AG08396 (cell line): Measurements from ENCODE around the gene P2RY8.
"Not testable (repeated sequence)": the region's sequence is repeated elsewhere in the genome, so short reads cannot be mapped to it uniquely, and the experiment has no call there.

Source experiments
- DNase-seq: peaks from one replicate; pipeline ENCODE4 v3.0.0; 2012; ENCODE audit warnings: low spot score, mixed read lengths

The P2RY8 gene

GRCh38 chrX:1542994-1543725 lies 6.2 kb upstream of the P2RY8 start:
- no peak for DNase-seq

- not testable (repeated sequence) for DNase-seq
These were observed 2.2 kb upstream of the P2RY8 start for GRCh38 chrX:1539146-1539545.

GRCh38 chrX:1537716-1538090 lies 718 bp upstream of the P2RY8 start:
- not testable (repeated sequence) for DNase-seq

- no peak for DNase-seq
These were observed 314 bp downstream of the P2RY8 start for GRCh38 chrX:1536712-1537030.

- no peak for DNase-seq
These were observed 1.5 kb downstream of the P2RY8 start for GRCh38 chrX:1535241-1536041.

GRCh38 chrX:1534301-1535168 lies 2.5 kb downstream of the P2RY8 start:
- no peak for DNase-seq

- no peak for DNase-seq
These were observed 3.9 kb downstream of the P2RY8 start for GRCh38 chrX:1533058-1533457.

GRCh38 chrX:1531096-1531890 lies 5.7 kb downstream of the P2RY8 start:
- DNase-seq, result no peak

GRCh38 chrX:1529756-1530155 lies 7.2 kb downstream of the P2RY8 start:
- DNase-seq, result no peak

- no peak for DNase-seq
These were observed 7.7 kb downstream of the P2RY8 start for GRCh38 chrX:1529328-1529727.

GRCh38 chrX:1528884-1529203 lies 8.1 kb downstream of the P2RY8 start:
- DNase-seq, result no peak

GRCh38 chrX:1528186-1528883 lies 8.7 kb downstream of the P2RY8 start:
- DNase-seq, result no peak

- DNase-seq, result no peak
These were observed 9.5 kb downstream of the P2RY8 start for GRCh38 chrX:1527457-1527856.

- DNase-seq, result no peak
These were observed 10.4 kb downstream of the P2RY8 start for GRCh38 chrX:1526565-1526964.

- no peak for DNase-seq
These were observed 11.2 kb downstream of the P2RY8 start for GRCh38 chrX:1525583-1526355.

- no peak for DNase-seq
These were observed 12.0 kb downstream of the P2RY8 start for GRCh38 chrX:1524874-1525582.

- not testable (repeated sequence) for DNase-seq
These were observed 14.1 kb downstream of the P2RY8 start for GRCh38 chrX:1522905-1523304.

- DNase-seq, result no peak
These were observed 15.5 kb downstream of the P2RY8 start for GRCh38 chrX:1521459-1521956.

GRCh38 chrX:1520350-1520749 lies 16.6 kb downstream of the P2RY8 start:
- no peak for DNase-seq

- DNase-seq, result no peak
These were observed 17.9 kb downstream of the P2RY8 start for GRCh38 chrX:1519022-1519497.
